Calu3 (cell line): ENCODE measurements around the gene NRIP2. TPM values are rescaled to one million over a fixed set of nuclear protein-coding genes. Genes with fewer than 3 reads are reported as not detected.

Experiments used
- BruUV-seq: library from RNA; stranded (reverse); fragments of 400-500 nt; replicated peaks from 2 replicates; lab custom pipeline; 2021; lab: Mats Ljungman, UMichigan
- CTCF ChIA-PET: fragments of 300-600 bp; sonication (Branson Sonifier 250); formaldehyde crosslinking; loops from one replicate; lab custom pipeline; 2022; ENCODE audit warnings: antibody characterized with exemption; lab: Charles Lee
- DNase-seq: peaks from one replicate; pipeline ENCODE4 v3.0.0; 2022
- H3K27ac Mint-ChIP-seq: one replicate; pipeline ENCODE4 v1.8.0; 2022; ENCODE audit warnings: mixed read lengths; ENCODE audit not compliant: unreplicated experiment
- H3K27me3 Mint-ChIP-seq: one replicate; pipeline ENCODE4 v1.8.0; 2022; ENCODE audit warnings: mixed read lengths; ENCODE audit not compliant: unreplicated experiment
- H3K36me3 Mint-ChIP-seq: one replicate; pipeline ENCODE4 v1.8.0; 2022; ENCODE audit warnings: mild to moderate bottlenecking, moderate library complexity, mixed read lengths; ENCODE audit not compliant: insufficient read depth, unreplicated experiment
- H3K4me1 Mint-ChIP-seq: one replicate; pipeline ENCODE4 v1.8.0; 2022; ENCODE audit warnings: mild to moderate bottlenecking, low read depth, mixed read lengths; ENCODE audit not compliant: unreplicated experiment
- H3K4me3 Mint-ChIP-seq: one replicate; pipeline ENCODE4 v1.8.0; 2022; ENCODE audit warnings: mild to moderate bottlenecking, low read depth, moderate library complexity, mixed read lengths; ENCODE audit not compliant: unreplicated experiment
- H3K9me3 Mint-ChIP-seq: one replicate; pipeline ENCODE4 v1.8.0; 2022; ENCODE audit warnings: low read depth, mixed read lengths; ENCODE audit not compliant: unreplicated experiment
- intact Hi-C: fragments of 100-400 bp; cut with micrococcal nuclease; formaldehyde crosslinking; loops from one replicate; pipeline ENCODE4 v1.10.0; 2022; ENCODE audit not compliant: unreplicated experiment
- total RNA-seq: library from RNA; stranded (reverse); gene quantifications from 2 replicates; pipeline ENCODE4 v1.2.3, GENCODE V29; 2022
- TF ChIP-seq, protein P1 (sequence below): fragments of 200-600 bp; IDR thresholded peaks from one replicate; pipeline ENCODE4 v1.8.0; 2022; ENCODE audit warnings: antibody characterized with exemption; ENCODE audit not compliant: unreplicated experiment

Gene NRIP2
- total RNA-seq, 1 experiment from 2014 or later, result not detected

DNA sequence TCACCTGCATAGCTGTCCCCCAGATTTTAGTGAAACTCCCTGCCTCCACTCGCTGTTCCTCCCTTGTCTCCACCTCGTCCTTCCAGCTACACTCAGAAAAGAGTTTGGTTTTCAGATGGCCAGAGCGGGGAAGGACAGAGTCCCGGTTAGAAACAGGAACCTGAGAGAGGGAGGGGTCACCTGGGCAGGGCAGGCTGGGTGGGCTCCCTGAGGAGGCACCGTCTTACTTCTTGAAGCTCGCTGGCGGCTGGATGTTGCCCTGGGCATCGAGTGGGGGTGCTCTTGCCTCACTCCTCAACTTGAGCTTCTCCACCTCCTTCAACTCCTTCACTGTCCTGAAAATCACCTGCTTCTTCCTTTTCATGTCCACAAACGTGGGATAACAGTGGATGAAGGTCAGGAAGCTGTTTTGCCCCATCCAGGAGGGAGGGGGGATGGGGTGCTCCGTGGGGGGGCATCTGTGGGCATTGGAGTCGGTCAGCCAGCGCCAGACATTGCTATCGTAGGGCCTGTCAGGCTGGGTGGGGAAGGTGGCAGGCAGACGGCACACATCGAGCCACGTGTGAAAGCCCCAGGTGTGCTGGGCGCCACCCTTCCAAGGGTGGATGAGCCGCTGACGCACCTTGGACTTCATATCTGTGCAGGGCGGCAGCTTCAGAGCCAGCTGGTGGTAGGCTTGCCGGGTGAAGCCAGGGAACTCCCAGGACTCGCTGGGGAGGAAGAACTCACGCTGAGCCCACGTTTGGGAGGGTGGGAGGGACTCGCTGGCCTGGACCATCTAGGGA lies 20.0 kb upstream of the NRIP2 start:
- no TSS peak for BruUV-seq
- H3K9me3 Mint-ChIP-seq, result no peaks in the 10 kb centered on the region
- TF ChIP-seq, protein P1, sequence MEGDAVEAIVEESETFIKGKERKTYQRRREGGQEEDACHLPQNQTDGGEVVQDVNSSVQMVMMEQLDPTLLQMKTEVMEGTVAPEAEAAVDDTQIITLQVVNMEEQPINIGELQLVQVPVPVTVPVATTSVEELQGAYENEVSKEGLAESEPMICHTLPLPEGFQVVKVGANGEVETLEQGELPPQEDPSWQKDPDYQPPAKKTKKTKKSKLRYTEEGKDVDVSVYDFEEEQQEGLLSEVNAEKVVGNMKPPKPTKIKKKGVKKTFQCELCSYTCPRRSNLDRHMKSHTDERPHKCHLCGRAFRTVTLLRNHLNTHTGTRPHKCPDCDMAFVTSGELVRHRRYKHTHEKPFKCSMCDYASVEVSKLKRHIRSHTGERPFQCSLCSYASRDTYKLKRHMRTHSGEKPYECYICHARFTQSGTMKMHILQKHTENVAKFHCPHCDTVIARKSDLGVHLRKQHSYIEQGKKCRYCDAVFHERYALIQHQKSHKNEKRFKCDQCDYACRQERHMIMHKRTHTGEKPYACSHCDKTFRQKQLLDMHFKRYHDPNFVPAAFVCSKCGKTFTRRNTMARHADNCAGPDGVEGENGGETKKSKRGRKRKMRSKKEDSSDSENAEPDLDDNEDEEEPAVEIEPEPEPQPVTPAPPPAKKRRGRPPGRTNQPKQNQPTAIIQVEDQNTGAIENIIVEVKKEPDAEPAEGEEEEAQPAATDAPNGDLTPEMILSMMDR, result no peak
- peaks cover under 1% of the 10 kb centered on the region for H3K4me1 Mint-ChIP-seq
- peaks cover 24% of the 10 kb centered on the region for H3K36me3 Mint-ChIP-seq
- no peak overlapping the region for H3K27ac Mint-ChIP-seq
- no peaks in the 10 kb centered on the region for H3K27me3 Mint-ChIP-seq
- intact Hi-C loops, result no loop called here
- no peak for DNase-seq
- CTCF ChIA-PET, result interaction anchor here (0.7 kb wide), 1 partner anchor 1478 kb away, joined by 4 read pairs; no protein-coding TSS in a partner anchor
- no peak overlapping the region for H3K4me3 Mint-ChIP-seq

DNA sequence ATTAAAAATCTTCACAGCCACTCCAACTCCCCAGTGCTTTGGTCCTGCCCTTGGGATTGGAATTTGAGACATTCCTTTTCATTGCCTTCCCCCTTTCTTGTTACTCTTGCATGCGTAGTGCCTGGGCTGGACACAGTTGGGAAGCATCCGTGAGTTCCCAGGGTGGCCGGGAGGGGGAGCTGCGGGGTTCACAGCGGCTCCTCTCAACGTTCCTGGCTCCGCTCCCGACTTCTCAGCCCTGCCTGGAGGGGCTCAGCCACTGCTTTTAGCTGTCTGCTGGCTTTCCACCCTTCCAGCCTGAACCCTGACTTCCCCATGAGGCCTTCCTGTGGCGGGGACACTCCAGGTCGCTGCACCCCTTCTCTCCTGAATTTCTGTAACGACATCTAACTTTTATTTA lies 18.8 kb upstream of the NRIP2 start:
- Mint-ChIP-seq H3K4me1 (peaks cover 11% of the 10 kb centered on the region), H3K9me3 (no peaks in the 10 kb centered on the region), H3K27ac (no peak overlapping the region), H3K36me3 (peaks cover 23% of the 10 kb centered on the region), H3K4me3 (no peak overlapping the region), H3K27me3 (no peaks in the 10 kb centered on the region)
- intact Hi-C loops, result no loop called here
- BruUV-seq, result no TSS peak
- TF ChIP-seq, protein P1, result peak; percentile 15
- CTCF ChIA-PET, result interaction anchor here (0.6 to 0.8 kb wide), 2 partner anchors 36 to 63 kb away, joined by 3 read pairs; no protein-coding TSS in a partner anchor
- DNase-seq, result no peak

DNA sequence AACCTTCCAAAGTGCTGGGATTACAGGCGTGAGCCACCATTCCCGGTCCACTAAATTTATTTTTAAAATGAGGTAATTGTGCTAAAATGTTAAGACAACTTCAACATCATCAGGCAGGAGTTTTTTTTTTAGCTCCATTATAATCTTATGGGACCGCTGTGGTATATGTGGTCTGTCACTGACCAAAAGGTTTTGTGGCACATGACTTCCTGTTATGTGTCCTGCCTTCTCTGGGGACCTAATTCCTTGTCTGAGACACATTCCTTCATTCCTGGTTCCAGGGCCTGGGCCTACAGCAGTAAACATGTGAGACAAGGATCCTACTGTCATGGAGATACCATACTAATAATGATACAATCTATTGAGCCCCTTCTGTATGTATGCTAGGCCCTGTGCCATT lies 17.1 kb upstream of the NRIP2 start:
- DNase-seq, result no peak
- no TSS peak for BruUV-seq
- TF ChIP-seq, protein P1, result no peak
- intact Hi-C loops, result no loop called here
- CTCF ChIA-PET, result no interaction called here
- peaks cover 20% of the 10 kb centered on the region for H3K36me3 Mint-ChIP-seq
- H3K4me1 Mint-ChIP-seq, result peaks cover 11% of the 10 kb centered on the region
- H3K9me3 Mint-ChIP-seq, result no peaks in the 10 kb centered on the region
- H3K27ac Mint-ChIP-seq, result no peak overlapping the region
- no peaks in the 10 kb centered on the region for H3K27me3 Mint-ChIP-seq
- no peak overlapping the region for H3K4me3 Mint-ChIP-seq

DNA sequence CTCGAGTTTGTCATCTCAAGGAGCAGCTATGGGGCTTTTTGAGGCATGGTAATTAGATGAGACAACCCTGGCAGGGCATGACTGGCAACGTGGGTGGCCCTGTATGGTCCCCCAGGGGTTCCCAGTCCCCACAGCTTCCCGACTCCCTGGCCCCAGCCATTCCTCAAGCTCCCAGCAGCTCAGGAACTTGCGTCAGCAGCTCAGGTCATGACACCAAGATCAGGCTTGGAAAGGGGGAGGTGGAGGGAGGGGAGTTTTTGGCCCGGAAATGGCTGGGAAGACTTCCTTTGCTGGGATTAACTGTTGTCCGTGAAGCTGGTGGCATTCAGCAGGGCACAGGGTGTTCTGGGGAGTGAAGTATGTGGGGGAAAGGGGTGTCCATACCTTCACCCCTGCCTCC lies 10.4 kb upstream of the NRIP2 start:
- intact Hi-C loops, result no loop called here
- no peak overlapping the region for H3K4me3 Mint-ChIP-seq
- H3K36me3 Mint-ChIP-seq, result peaks cover 24% of the 10 kb centered on the region
- DNase-seq, result no peak
- TF ChIP-seq, protein P1, result no peak
- H3K27ac Mint-ChIP-seq, result no peak overlapping the region
- no peaks in the 10 kb centered on the region for H3K27me3 Mint-ChIP-seq
- peaks cover 11% of the 10 kb centered on the region for H3K4me1 Mint-ChIP-seq
- BruUV-seq, result no TSS peak
- CTCF ChIA-PET, result no interaction called here
- H3K9me3 Mint-ChIP-seq, result no peaks in the 10 kb centered on the region
